CD4-positive, alpha-beta T cell treated with Interferon gamma for 1 hour (primary cell): Measurements from ENCODE around the gene TRIO.

Source experiments
- DNase-seq: peaks from one replicate; pipeline ENCODE4 v3.0.0-alpha.2; 2020

Gene TRIO

DNA sequence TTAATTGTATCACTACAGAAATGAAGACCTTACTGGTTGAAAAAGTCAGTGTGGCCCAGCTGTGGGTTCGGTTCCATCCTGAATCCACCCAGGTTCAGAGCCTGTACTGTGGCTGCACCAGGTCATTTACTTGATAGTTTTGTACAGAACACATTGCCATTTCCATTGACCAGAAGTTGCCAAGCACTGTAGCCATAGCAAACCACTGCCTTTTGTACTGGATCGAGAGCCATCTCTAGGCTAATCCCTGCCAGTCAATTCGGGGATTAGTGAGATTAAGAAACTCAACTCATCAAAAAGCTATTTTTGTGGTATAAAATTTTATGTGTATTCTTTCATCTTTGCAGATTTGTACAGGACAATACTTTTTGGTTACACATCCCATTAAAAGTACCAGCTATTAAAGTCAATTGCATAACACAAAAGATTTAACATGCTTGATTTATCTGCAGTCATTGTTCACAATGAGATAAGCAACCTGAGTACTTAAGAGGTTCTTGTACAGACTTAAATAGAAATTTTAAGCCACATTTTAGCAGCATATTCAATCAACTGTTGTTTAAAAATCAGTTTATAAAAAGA is 329.9 kb downstream of the TRIO start:
- no peak for DNase-seq

DNA sequence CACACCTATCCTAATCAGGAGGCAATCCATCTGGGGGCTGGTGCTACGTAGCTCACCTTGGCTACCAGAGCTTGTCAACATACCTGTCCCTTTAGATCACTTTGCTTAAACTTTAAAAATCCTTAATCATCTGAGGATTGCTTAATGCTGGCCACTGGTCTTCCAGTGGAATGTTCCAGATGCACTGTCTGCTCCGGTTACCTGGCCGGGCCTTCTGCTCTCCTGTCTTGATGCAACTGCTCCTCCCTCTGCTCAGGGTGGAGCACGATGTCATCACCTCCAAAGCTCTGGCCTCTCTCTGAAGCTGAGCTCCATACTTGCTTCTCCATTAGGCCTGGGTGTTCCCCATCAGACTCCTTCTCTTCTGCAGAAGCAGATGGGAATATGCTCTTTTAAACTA is 331.9 kb downstream of the TRIO start:
- DNase-seq, result no peak

DNA sequence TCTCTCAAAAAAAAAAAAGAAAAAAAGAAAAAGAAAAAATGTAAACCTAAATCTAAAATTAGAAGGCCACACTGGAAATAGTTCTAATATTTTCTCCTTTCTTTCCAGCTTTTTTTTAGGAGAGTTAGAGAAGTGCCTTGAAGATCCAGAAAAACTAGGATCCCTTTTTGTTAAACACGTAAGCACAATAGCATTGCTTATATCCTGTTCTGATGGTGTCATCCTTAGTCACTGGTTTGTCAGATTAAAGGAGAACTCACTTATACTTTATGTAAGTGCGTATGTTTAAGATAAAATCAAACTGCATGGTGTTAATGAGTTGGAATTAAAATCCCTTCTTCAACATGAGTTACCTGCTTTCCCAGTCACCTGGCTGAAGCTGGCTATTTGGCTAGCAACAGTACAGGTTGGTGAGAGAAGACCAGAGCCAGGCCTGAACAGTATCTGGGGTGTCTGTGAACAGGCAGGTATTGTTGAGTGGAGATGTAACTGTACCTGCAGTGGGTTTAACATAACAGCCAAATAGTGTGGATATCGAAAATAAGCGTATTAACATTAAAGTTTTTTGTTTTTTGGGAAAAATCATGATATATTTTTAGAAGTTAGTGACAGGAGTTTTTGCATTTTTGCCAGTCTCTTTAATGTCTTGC is 333.8 kb downstream of the TRIO start:
- DNase-seq, result no peak

DNA sequence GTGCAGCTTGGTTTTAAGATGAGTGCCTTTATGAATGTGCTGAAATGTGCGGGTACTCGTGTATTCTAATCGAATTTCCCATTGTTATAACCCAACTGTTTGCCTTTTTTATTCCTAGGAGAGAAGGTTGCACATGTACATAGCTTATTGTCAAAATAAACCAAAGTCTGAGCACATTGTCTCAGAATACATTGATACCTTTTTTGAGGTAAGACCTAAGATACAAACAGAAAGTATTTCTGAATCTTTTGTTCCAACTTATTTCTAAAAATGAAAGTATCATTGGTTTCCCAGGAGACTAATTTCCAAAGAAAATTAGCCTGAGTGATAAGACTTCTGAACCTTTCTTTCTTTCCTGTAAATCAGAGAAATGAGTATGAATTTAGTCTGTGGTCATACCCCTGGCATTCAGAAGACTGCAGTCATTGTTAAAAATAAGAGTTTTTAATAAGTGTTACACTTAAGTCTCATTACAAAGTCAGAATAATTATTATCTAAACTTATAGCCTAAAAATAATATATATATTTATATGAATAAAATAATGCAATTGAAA is 336.1 kb downstream of the TRIO start:
- DNase-seq, result no peak

DNA sequence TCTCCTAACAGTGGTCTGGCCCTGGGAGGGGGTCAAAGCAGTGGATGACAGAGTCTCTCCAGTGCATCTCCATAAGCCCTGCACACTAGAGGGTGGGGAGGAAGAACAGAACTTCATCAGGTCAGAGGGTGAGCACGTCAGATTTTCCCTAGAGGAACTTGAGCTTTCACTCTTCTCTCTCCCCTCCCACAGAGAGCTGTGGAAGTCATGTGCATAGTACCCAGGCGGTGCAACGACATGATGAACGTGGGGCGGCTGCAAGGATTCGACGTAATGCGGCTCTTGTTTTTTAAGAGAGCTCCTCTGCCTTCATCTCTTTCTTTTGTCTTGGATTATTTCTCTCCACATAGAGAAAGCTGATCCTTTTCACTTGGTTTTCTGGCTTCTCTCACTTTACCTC is 338.2 kb downstream of the TRIO start:
- no peak for DNase-seq

DNA sequence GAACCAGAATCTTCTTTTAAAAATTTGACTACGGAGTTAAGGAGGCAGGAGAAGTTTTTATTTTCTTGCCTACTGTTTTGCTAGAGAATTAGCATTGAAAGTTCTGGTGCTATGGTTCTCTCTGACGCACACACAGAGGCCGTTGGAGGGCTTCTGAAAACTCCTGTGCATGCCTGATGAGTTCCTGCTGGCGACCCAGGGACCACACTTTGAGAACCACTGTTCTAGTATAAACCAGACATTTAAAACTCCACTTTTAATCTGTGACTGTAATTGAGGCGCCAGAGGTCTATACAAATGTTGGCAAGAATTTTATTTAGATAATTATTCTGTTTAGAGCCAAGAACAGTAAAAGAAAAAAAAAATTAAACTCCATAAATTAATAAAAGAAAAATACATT is 338.9 kb downstream of the TRIO start:
- no peak for DNase-seq

DNA sequence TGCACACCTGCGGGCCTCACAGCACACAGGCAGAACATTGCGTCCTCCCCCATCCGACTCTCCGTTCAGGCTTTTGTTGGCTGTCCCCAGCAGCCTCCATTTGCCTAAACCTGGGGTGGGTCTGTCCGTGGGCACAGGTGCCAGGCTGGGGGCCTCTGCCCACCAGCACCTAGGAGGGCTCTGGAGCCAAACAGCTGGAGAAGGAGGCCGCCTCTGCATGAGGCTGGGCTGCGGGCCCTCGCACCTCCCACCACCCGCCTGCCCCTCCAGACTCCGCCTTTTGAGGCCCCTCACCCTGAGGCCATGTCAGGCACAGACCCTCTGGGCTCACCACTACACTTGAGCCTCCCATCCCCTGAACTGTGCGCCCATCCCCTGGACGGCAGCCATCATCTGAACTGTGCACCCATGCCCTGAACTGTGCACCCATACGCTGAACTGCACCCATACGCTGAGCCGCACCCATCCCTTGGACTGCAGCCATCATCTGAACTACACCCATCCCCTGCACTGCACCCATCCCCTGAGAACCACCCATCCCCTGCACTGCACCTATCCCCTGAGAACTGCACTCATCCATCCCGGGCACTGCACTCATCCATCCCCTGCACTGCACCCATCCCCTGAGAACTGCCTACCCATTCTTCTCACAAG is 340.5 kb downstream of the TRIO start:
- DNase-seq, result no peak

DNA sequence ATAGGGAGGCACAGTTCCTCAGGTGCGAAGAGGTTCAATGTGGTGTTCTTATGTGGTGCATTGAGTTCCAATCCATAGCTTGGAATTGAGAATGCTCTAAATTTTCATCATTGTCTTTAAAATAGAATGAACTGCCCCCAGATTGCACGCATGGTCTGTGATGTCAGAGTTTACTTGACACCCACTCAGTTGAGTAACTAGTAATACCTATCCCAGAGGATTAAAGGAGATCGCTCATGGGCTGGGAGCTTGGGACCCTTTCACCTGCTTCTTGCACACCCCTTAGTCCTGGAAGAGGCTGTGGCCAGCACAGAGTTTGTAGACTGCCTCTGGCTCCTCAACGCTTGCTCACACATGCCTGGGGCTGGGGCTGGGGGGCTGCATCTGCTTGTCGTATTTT is 343.3 kb downstream of the TRIO start:
- DNase-seq, result no peak

DNA sequence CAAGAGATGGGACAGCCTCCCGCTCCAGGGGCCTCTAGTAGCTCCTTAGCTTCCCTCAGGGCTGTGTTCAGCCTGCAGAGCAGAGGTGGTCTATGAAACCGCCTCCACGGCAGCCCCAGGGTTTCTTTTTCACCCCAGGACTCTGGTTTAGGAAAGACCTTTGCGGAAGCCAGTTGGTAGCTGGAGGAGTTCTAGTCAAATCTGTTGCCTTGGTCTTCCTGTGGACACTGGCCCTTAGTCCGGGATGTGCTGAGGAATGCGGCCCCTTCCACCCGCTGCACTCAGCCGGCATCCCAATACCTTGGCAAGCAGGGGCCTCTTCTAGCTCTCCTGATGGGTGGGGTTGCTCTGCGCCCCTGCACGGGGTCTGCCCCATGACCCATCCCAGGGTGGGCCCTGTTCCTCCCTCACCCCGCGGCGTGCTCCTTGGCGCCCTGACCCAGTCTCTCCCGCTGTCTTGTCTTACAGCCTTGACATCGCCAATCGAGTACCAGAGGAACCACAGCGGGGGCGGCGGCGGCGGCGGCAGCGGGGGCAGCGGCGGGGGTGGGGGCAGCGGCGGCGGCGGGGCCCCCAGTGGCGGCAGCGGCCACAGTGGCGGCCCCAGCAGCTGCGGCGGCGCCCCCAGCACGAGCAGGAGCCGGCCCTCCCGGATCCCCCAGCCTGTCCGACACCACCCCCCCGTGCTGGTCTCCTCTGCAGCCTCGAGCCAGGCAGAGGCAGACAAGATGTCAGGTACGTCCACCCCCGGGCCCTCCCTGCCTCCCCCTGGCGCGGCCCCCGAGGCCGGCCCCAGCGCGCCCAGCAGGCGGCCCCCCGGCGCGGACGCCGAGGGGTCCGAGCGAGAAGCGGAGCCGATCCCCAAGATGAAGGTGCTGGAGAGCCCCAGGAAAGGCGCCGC is 344.1 kb downstream of the TRIO start:
- no peak for DNase-seq

DNA sequence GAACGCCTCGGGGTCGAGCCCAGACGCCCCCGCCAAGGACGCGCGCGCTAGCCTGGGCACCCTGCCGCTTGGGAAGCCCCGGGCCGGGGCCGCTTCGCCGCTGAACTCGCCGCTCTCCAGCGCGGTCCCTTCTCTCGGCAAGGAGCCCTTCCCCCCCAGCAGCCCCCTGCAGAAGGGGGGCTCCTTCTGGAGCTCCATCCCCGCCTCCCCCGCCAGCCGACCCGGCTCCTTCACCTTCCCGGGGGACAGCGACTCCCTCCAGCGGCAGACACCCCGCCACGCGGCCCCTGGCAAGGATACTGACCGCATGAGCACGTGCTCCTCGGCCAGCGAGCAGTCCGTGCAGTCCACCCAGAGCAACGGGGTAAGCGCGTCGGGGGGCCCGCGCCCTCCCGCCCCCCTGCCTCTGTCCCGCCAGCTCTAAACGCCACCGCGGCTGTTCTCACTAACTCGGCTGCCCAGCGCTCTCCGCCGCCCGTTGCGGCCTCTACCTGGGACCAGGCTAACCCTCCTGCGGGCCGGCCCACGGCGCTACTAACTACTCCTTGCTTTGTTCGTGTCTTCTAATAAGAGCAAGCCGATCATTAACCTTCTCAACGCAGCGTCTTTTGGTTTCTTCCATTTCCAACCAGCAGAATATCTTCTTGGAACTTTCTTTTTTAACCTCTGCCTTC is 344.9 kb downstream of the TRIO start:
- no peak for DNase-seq

DNA sequence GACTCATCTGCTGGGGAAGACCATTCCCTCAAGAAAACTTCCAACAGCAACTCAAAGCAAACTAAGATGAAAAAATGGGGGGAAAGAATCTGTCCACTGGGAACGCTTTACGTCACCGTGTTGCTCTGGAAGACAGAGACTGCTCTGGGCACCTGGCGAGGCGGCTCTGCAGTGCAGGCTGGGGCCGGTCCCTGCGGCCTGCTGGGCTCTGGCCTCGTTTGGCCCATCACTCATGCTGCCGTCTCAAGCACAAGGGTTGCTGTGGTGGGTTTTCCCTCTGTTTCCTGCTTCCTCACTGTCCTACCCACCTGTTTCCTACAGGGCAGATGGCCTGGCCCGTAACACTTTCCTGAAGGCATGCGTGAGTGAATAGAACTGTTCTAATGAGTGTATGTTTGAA is 345.6 kb downstream of the TRIO start:
- DNase-seq, result no peak

DNA sequence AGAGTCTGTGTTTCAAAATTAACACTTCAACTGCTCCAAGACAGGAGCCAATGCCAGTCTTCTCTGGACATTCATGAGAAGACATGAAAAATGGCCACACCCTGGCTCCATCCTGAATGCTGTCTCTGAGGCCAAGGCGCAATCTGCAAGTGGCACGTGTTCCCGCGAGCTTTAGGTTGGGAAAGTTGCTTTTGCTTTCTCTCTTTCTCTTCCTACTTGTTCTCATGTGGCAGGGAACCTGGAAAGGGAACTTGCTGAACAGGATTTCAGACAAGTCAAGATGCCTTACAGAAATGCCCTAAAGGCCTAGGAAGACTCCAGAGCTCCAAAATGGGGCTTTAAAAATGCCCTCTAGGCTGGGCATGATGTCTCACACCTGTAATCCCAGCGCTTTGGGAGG is 346.5 kb downstream of the TRIO start:
- DNase-seq, result no peak

DNA sequence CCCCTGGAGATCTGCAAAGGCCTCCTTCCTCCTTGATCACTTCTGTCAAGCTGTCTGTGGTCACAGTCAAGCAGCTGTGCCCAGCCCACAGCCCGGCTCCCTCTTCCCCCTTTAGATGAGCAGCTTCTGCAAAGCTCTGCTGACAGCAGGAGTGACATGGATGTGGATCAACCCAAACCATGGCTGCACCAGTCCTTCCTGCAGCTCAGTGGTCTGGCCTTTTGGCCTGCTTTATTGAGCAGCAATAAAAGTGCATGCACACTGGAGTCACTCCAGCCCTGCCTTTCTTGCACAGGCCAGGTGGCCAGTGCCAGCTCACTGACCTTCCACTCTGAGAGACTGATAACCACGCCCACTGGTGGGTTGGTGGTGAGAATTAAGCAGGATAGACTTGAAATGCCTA is 347.2 kb downstream of the TRIO start:
- DNase-seq, result peak; percentile 14

DNA sequence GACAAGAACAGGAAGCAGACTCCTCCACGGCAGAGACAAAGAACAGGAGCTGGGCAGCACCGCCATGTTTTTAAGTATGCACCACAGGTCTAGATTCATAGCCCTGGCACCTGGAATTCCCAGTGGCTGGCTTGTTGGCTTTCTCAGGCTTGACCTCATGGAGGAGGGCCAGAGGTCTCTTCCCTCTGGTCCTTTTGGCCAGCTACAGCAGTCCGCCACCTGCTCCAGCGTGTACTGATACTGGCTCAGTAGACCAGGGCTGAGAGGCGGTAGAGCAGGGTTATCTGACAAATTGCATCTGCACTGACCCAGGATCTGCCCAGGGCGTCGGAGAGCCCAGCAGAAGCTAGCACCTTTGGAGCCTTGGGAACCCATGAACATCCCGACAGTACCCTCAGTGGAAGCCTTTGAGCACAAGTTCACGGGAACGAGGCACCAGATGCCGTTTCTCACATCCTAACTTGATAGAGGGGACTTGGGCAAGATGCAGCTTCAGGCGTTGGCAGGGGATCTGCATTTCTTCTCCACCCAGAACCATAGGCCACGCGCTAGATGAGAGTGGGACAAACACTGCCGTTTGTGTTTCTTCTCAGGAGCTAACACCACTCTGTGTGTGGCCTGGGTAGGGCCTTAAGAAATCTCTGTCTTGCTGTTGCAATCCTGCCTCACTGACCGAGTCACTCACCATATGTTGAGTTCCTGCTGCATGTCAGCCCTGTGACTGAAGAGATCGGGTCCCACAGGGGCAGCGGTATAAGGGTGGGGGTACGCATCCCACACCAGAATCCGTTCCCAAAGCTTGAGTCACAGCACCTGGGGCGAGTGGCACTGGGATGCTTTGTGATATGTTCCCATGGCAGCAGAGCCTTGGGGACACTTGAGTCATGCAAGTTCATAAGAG is 348.1 kb downstream of the TRIO start:
- peak; percentile 18 for DNase-seq

DNA sequence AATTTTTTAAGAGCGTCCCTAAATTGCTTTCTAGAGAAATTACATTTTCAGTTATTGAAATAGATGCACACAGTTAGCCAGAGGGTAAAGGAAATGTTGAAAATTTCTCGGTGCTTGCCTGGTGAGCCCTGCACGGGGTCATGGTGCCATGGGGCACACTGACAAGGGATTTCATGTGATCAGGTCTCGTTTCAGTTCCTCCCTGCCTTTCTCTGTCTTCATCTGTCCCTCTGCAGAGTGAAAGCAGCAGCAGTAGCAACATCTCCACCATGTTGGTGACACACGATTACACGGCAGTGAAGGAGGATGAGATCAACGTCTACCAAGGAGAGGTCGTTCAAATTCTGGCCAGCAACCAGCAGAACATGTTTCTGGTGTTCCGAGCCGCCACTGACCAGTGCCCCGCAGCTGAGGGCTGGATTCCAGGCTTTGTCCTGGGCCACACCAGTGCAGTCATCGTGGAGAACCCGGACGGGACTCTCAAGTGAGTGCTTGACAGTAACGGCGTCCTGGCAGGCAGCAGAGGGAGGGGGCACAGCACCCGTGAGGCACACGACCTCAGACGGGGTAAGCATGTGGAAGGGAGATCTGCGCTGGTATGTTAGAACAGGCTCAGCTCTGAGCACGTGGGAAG is 349.3 kb downstream of the TRIO start:
- DNase-seq, result peak; percentile 13

DNA sequence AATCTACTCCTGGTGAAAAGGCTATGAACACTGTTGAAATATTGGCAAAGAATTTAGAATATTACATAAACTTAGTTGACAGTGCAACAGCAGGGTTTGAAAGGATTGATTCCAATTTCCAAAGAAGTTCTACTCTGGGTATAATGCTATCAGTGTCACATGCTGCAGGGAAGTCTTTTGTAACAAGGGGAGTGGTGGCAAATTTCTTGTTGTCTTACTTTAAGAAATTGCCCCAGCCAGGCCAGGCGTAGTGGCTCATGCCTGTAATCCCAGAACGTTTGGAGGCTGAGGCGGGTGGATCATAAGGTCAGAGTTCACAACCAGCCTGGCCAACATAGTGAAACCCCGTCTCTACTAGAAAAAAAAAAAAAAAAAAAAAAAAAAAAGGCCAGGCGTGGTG is 352.2 kb downstream of the TRIO start:
- no peak for DNase-seq

DNA sequence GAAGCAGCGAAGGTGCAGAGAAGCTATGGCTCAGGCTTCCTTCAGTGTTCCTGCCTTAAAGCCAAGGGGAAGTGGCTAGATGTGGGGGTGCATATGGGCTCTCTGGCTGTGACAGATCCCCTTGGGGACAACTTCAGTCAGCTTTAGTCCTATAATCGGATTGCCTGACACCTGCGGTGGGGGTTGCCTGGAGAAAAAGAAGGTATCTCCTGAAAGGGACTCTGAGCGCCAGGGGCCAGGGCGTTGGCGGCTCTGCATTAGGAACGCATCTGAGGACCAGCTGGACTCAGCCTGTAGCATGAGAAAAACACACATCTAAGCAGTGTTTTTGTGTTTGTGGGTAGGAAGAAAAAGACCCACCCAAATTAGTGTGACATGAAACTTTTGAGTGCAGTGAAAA is 354.2 kb downstream of the TRIO start:
- no peak for DNase-seq

DNA sequence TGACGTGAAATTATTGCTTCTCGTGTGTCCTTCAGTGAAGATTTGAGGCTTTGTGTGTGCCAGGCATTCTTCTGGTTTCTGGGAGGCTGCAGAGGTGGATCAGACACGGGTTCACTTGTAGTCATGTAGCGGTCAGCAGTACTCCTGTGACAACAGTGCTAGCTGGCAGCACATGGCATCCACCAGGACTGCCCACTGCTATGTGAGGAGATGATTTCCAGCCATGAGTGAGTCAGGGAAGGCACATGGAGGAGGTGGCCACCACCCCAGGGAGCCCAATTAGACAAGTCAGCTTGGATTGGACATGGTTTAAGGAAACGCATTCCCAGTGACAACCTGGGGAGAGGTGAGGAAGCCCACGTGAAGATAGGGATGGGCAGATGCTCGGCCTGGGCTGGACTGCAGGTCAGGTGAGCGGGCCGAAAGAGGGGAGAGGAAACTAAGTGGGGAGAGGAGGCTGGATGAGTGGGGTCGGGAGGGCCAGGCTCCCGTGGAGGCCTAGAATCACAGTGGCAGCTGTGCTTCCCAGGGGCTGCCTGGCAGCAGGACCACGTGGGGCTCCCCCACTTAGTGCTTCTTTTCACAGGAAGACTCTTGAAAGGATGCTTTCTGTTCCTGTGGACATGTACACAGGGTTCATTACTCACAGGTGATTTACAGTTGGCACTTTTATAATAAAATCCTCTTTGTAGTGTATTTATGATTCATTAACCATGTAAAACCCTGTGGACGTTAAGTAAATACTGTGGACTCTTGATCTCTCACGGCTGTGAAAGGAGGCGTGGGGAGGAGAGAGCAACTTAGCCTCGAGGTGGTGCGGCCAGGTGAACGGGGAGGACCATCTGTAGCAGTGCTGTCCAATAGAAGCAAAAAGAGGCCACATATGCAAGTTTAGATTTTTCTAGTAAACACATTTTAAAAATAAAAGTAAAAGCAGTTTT is 358.5 kb downstream of the TRIO start:
- DNase-seq, result no peak

DNA sequence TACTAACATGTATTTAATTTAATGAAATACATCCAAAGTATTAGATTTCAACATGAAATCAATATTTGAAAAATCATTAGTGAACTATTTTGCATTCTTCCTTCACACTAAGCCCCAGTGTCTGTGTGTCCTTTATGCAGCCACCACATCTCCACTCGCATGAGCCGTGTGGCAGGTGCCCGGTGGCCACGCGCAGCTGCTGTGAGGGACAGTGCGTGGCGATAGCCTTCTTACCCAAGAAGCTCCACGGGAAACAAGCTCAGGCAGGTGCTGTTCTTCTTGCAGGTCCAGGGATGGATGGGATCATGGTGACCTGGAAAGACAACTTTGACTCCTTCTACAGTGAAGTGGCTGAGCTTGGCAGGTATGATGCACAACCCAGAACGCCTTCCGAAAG is 359.1 kb downstream of the TRIO start:
- no peak for DNase-seq
